Measurements from ENCODE around the gene PGPEP1. TPM values are rescaled to one million over a fixed set of nuclear protein-coding genes. Genes with fewer than 3 reads are reported as not detected.

The PGPEP1 gene
- total and polyA plus RNA-seq, 10 of the 15 experiments (the other 5 are each of a cell fraction or from before 2014, with no cell fraction given) = 13.8 to 39.4 (median 17.0) TPM

DNA sequence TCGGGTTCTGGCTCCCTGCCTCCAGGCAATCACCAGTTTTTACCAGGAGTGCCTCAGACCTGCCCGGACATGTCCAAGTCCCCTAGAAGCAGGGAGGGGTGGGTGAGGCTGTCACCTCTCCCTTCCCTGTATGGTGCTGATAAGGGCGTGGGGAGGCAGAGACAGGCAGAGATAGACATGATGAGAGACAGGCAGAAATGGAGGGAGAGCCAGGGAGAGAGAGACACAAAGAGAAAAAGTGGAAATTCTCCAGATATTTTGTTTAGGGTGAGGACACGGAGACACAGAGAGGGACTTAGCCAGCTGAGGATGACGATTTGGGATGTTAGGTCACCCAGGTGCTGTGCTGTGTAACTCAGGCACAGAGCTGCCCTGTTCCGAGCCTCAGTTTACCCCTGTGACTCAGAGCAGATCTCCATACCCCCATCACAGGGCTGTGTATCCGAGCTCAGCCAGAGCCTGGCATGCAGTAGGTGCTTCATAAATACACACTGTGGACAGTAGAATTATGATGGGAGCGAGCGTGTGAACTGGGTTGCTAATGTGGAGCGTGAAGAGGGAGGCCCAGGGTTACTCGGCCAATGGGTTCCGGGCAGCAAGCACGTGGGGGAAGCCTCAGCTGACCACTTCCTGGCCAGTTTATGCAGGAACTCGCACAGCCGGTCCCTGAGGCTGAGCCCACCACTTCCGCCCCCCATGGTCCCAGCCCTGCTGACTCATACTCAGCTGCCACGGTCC lies 33.7 kb downstream of the PGPEP1 start (continued):
- TF ChIP-seq STAT3 (IDR thresholded peaks at IDR 0.05; ENCODE audit: low read depth, low read length) (0 out of 2 replicates have a peak, but pooled peaks have one; percentile 42), ZNF217 (IDR thresholded peaks at IDR 0.05) (peak; percentile 26; the same call in 1 of the 2 replicates), RFX5 (IDR thresholded peaks at IDR 0.05; ENCODE audit: low read depth, low read length) (no peak), KLF5 (IDR thresholded peaks at IDR 0.05; ENCODE audit: partially characterized antibody) (no peak), NRF1 (conservative IDR thresholded peaks at IDR 0.05; ENCODE audit: low read depth, low read length) (no peak), RELA (IDR thresholded peaks at IDR 0.05; ENCODE audit: borderline replicate concordance, partially characterized antibody) (peak; percentile 69), ZNF207 (IDR thresholded peaks at IDR 0.05; ENCODE audit: borderline replicate concordance) (no peak), IKZF1 (conservative IDR thresholded peaks at IDR 0.05) (peak; percentile 87), HDAC6 (IDR thresholded peaks at IDR 0.05; ENCODE audit: unreplicated experiment) (no peak), NFXL1 (IDR thresholded peaks at IDR 0.05; ENCODE audit: borderline replicate concordance) (no peak), BHLHE40 (IDR thresholded peaks at IDR 0.05; ENCODE audit: borderline replicate concordance in 1 of 2, low read depth in 2 of 2, low read length in 1 of 2) (peak; percentile 95 to 98), JUND (IDR thresholded peaks at IDR 0.05; ENCODE audit: low read depth, low read length) (peak; percentile 62; the same call in 1 of the 2 replicates)
- TF ChIP-seq, protein P1, sequence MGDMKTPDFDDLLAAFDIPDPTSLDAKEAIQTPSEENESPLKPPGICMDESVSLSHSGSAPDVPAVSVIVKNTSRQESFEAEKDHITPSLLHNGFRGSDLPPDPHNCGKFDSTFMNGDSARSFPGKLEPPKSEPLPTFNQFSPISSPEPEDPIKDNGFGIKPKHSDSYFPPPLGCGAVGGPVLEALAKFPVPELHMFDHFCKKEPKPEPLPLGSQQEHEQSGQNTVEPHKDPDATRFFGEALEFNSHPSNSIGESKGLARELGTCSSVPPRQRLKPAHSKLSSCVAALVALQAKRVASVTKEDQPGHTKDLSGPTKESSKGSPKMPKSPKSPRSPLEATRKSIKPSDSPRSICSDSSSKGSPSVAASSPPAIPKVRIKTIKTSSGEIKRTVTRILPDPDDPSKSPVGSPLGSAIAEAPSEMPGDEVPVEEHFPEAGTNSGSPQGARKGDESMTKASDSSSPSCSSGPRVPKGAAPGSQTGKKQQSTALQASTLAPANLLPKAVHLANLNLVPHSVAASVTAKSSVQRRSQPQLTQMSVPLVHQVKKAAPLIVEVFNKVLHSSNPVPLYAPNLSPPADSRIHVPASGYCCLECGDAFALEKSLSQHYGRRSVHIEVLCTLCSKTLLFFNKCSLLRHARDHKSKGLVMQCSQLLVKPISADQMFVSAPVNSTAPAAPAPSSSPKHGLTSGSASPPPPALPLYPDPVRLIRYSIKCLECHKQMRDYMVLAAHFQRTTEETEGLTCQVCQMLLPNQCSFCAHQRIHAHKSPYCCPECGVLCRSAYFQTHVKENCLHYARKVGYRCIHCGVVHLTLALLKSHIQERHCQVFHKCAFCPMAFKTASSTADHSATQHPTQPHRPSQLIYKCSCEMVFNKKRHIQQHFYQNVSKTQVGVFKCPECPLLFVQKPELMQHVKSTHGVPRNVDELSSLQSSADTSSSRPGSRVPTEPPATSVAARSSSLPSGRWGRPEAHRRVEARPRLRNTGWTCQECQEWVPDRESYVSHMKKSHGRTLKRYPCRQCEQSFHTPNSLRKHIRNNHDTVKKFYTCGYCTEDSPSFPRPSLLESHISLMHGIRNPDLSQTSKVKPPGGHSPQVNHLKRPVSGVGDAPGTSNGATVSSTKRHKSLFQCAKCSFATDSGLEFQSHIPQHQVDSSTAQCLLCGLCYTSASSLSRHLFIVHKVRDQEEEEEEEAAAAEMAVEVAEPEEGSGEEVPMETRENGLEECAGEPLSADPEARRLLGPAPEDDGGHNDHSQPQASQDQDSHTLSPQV (IDR thresholded peaks at IDR 0.05) = no peak
- TF ChIP-seq, protein P2, sequence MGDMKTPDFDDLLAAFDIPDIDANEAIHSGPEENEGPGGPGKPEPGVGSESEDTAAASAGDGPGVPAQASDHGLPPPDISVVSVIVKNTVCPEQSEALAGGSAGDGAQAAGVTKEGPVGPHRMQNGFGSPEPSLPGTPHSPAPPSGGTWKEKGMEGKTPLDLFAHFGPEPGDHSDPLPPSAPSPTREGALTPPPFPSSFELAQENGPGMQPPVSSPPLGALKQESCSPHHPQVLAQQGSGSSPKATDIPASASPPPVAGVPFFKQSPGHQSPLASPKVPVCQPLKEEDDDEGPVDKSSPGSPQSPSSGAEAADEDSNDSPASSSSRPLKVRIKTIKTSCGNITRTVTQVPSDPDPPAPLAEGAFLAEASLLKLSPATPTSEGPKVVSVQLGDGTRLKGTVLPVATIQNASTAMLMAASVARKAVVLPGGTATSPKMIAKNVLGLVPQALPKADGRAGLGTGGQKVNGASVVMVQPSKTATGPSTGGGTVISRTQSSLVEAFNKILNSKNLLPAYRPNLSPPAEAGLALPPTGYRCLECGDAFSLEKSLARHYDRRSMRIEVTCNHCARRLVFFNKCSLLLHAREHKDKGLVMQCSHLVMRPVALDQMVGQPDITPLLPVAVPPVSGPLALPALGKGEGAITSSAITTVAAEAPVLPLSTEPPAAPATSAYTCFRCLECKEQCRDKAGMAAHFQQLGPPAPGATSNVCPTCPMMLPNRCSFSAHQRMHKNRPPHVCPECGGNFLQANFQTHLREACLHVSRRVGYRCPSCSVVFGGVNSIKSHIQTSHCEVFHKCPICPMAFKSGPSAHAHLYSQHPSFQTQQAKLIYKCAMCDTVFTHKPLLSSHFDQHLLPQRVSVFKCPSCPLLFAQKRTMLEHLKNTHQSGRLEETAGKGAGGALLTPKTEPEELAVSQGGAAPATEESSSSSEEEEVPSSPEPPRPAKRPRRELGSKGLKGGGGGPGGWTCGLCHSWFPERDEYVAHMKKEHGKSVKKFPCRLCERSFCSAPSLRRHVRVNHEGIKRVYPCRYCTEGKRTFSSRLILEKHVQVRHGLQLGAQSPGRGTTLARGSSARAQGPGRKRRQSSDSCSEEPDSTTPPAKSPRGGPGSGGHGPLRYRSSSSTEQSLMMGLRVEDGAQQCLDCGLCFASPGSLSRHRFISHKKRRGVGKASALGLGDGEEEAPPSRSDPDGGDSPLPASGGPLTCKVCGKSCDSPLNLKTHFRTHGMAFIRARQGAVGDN (IDR thresholded peaks at IDR 0.05) = peak; percentile 97
- TF ChIP-seq, protein P3, sequence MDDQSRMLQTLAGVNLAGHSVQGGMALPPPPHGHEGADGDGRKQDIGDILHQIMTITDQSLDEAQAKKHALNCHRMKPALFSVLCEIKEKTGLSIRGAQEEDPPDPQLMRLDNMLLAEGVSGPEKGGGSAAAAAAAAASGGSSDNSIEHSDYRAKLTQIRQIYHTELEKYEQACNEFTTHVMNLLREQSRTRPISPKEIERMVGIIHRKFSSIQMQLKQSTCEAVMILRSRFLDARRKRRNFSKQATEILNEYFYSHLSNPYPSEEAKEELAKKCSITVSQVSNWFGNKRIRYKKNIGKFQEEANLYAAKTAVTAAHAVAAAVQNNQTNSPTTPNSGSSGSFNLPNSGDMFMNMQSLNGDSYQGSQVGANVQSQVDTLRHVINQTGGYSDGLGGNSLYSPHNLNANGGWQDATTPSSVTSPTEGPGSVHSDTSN (IDR thresholded peaks at IDR 0.05; ENCODE audit: insufficient replicate concordance, low read depth, low read length) = no peak
- TF ChIP-seq, protein P4, sequence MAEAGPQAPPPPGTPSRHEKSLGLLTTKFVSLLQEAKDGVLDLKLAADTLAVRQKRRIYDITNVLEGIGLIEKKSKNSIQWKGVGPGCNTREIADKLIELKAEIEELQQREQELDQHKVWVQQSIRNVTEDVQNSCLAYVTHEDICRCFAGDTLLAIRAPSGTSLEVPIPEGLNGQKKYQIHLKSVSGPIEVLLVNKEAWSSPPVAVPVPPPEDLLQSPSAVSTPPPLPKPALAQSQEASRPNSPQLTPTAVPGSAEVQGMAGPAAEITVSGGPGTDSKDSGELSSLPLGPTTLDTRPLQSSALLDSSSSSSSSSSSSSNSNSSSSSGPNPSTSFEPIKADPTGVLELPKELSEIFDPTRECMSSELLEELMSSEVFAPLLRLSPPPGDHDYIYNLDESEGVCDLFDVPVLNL (IDR thresholded peaks at IDR 0.05; ENCODE audit: low read depth, low read length) = no peak
- TF ChIP-seq, protein P5, sequence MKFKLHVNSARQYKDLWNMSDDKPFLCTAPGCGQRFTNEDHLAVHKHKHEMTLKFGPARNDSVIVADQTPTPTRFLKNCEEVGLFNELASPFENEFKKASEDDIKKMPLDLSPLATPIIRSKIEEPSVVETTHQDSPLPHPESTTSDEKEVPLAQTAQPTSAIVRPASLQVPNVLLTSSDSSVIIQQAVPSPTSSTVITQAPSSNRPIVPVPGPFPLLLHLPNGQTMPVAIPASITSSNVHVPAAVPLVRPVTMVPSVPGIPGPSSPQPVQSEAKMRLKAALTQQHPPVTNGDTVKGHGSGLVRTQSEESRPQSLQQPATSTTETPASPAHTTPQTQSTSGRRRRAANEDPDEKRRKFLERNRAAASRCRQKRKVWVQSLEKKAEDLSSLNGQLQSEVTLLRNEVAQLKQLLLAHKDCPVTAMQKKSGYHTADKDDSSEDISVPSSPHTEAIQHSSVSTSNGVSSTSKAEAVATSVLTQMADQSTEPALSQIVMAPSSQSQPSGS (IDR thresholded peaks at IDR 0.05; ENCODE audit: low read length) = no peak; the same call in 1 of the 2 replicates
